ENCODE results near the gene PEX10.
A peak's percentile ranks its signal among the peaks of the same experiment; 100 is the strongest.
"Not testable (repeated sequence)": the region's sequence is repeated elsewhere in the genome, so short reads cannot be mapped to it uniquely, and the experiment has no call there.

Gene PEX10

DNA sequence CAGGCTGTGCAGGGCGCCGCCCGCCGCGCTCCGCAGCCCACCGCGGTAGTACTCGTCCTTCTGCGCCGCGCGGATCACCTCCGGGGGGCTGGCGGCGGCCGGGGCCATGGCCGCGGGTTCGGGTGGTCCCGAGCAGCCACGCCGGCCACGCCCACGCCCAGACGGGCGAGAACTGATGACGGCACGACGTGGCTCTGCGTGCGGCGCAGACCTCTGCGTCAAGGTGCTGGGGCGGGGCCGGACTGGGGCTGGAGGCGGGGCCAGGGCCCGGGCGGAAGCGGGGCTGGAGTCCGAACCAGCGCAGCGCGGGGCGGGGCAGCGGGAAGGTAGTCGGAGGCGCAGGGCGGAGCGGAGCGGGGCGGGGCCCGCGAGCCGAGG is at the start of gene PEX10:
PEX10 (minus strand) TSS at position 170 of the 378 bp plus-strand sequence; CDS start at position 108, 62 bp downstream.
- peak; percentile 99 to 100 for DNase-seq (ENCODE audit: low read depth in 1 of 2, low spot score in 1 of 2)

DNA sequence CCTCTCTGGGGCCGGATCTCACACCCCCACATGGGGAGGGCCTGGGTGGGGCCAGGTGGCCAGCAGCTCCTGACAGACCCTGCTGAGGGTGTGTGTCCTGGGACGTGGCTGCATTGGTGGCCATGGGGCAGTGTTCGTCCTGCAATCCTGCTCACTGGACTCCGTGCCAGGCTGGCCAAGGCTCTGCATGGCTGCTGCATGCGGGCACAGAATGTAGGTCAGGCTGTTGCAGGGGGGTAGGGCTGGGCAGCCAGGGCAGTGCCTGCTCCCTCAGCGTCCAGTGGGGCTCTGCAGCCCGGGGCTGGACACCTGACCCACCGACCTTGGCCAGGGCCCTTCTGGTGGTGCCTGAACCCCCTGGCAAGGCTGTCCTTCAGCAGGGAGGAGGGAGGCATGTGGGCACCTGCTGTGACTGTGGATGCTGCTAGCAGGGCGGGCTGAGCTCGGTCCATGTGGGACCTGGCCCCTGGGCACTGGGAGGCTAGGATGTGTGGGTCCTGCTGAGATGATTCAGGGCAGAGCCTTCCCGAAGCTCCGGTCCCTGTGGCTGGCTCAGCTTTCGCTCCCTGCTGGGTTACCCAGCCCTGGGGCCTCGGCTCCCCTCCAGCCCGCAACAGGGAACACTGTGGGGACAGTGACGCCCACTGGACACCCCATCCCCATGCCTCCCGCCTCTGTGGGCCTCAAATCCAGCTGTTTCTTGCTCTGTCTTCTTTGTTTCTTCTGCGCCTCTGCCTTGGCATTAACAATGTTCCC is 48.8 kb upstream of the PEX10 start:
- DNase-seq (ENCODE audit: low read depth in 1 of 2, low spot score in 1 of 2): no peak

DNA sequence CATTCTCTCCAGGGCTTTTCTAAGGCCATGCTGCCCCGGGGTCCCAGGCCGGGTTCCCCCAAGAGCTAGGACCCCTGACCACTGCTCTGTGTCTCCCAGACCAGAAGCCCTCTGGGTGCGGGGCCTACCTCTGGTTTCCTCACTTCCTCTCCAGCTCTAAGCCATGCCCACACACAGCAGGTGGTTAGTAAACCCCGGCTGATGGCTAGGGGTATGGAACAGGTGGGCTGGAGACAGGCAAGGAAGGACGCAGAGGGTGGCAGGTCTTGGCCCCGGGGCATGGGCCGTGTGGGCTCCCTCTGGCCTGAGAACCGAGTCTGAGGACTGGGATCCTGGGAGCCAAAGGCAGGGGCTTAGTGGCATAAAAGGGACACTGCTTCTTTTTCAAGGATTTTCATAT is 47.8 kb upstream of the PEX10 start:
- DNase-seq (ENCODE audit: low read depth in 1 of 2, low spot score in 1 of 2): no peak

DNA sequence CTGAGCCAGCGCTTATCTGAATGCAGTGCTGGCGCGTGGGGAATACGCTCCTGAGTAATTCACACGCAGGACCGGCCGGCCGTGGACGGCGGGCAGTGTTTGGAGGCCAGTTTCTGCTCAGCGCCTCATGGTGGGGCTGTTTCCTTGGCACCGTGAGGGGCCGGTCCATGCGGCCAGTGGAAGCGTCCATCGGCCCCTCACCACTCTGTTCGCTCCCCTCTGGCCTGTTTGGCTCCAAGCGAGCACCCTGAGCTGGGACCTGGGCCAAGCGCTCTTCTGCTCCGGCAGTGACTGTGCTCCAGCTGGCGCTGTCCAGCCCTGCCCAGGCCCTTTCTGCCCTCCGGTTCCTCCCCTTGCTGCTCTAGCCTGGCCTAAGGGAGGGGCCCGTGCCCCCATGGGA is 47.4 kb upstream of the PEX10 start:
- no peak for DNase-seq (ENCODE audit: low read depth in 1 of 2, low spot score in 1 of 2)

DNA sequence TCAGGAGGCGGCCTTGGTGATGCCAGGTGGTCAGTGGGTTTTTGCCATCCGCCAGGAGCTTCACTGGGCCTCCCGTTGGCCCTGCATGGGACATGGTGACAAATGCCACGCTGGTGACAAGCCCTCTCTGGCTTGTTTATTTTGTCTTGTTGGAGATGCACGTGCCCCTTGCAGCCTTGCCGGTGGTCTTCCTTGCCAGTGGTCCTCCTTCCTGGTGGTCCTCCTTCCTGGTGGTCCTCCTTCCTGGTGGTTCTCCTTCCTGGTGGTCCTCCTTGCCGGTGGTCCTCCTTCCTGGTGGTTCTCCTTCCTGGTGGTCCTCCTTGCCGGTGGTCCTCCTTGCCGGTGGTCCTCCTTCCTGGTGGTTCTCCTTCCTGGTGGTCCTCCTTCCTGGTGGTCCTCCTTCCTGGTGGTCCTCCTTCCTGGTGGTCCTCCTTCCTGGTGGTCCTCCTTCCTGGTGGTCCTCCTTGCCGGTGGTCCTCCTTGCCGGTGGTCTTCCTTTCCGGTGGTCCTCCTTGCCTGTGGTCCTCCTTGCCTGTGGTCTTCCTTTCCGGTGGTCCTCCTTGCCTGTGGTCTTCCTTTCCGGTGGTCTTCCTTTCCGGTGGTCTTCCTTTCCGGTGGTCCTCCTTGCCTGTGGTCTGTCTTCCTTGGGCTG is 46.9 kb upstream of the PEX10 start:
- not testable (repeated sequence) for DNase-seq (ENCODE audit: low read depth in 1 of 2, low spot score in 1 of 2)

DNA sequence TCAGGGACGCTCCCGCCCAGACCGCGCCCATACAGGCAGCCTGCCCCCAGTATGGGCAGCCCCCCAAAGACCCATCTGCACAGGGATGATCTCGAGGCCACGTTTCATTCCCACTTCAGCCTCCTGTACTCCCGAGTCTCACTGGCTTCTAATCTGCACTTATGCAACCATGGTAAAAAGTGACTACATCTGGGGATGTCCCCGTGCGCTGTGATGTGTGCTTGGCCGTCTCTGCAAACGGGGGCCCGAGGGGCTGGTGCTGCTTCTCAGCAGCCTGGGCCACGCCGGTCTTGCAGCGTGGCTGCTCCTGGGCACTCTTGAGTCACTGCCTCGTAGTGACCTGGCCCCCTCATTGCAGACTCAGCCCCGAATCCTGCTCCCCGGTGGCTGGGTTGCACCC is 46.3 kb upstream of the PEX10 start:
- no peak for DNase-seq (ENCODE audit: low read depth in 1 of 2, low spot score in 1 of 2)

DNA sequence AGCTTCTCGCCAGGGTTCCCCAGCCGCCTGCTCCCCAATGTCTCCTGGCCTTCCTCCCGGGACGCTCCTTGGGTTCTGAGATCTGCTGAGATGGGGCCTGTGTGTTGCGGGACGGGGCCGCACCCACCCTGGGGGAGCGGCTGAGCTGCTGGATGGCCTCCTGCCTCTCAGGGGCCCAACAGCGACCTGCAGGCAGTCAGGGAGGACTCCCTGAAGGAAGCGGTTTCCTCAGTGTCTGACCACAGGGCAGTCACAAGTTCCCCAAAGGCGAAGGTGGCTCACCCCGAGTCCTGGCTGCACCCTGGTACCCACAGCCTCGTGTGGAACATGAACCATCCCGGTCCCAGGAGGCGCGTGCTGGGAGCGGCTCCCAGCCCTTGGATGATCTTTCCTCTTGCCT is 45.1 kb upstream of the PEX10 start:
- DNase-seq (ENCODE audit: low read depth in 1 of 2, low spot score in 1 of 2): no peak

DNA sequence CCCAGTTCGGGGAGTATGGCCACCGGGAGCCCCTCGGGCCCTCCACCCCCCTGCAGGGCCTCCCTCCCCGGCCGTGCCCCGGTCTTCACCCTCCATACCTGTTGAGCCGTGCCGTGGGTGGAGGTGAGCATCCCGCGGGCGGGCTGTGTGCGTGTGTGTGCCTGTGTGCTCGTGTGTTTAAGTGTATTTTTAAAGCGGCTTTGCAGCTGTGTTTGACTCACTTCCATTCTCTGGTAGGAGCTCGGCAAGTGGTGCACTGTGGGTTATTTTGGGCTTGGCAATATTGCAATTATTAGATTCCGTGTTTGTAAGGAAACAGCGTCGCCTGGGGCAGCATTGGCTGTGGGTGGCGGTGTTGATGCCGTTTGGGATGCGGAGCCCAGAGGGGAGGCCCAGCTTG is 43.4 kb upstream of the PEX10 start:
- DNase-seq (ENCODE audit: low read depth in 1 of 2, low spot score in 1 of 2): no peak

DNA sequence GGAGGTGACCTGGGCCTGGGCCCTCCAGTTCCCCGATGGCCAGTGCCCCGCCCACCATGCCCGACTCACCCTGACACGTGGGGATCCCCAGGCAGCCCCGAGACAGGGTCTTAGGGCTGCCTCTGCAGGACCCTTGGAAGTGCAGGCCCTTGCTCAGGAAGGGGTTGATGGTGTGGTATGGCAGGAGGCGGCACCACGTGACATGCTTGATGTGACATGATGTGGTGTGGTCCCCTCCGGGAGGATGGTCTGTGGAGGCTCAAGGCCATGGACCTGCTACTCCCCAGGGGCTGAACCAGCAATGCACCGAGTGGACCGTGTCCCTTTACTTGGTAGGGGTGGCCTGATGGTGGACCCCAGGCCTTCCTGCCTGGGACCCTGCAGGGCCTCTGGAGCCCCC is 41.9 kb upstream of the PEX10 start:
- no peak for DNase-seq (ENCODE audit: low read depth in 1 of 2, low spot score in 1 of 2)

DNA sequence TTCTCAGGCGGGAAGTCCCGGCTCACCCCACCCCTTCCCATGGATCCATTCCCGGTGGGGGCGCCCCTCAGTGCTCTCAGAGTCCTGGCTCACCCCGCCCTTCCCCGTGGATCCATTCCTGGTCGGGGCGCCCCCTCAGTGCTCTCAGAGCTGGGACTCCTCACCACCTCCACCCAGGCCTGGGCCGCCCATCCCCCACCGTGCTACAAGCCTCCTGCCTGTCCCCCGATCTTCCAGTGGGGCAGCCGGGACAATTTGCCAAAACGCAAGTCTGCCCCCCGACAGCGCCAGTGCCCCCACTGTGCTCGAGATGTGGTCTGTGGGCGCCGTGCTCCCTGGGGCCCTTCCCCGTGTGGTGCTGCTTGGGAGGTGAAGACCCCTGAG is 40.6 kb upstream of the PEX10 start:
- DNase-seq (ENCODE audit: low read depth in 1 of 2, low spot score in 1 of 2): no peak

DNA sequence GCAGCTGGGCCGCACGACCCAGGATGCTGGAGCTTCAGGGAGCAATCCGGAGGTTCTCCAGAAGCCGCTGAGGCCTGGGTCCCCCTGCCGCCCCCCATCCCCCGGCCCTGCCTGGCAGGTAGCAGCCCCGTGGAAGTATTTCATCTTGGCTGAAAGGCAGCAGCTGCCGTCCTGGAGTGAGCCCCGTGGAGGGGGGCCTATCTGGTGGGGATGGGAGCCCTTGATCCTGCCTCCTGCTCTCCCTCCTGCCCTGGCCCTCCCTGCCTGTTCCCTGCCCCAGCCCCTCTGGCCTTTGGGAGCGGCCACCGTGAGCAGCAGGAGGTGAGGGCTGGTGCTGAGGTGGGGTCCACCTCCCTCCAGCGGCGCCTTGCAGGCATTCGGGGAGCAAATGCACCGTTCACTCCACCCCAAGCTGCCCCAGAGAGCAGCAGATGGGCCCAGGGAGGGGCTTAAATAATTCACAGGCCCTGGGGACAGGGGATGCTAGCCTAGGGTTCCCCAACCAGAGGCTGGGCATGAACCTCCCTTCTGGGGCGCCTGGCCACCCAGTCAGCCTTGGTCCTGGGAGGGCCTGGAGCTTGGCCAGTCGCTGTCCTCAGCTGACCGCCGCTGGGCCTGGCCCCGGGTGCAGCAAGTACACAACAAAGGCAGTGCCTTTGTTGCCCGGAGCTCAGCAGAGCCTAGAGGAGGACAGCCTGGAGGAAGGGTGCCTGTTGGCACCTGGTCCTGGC is 40.0 kb upstream of the PEX10 start:
- DNase-seq (ENCODE audit: low read depth in 1 of 2, low spot score in 1 of 2): no peak

DNA sequence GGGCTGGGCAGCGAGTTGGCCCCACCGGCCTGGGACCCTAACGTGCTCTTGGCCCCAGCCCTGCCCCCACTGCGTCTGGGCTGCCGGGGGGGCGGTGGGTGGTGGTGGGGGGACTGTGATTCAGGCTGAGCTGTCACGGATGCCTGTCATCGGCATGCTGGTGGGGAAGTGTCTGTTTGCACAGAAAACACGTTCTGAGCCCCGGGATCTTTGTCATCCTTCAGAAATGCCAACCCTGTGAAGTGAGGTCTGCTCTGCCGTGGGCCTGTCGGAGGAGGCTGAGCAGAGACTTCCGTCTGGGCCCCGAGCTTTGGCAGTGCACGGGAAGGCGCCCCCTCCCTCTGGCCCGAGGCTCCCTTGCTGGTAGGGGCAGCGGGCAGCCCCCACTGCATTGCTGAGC is 39.4 kb upstream of the PEX10 start:
- no peak for DNase-seq (ENCODE audit: low read depth in 1 of 2, low spot score in 1 of 2)

DNA sequence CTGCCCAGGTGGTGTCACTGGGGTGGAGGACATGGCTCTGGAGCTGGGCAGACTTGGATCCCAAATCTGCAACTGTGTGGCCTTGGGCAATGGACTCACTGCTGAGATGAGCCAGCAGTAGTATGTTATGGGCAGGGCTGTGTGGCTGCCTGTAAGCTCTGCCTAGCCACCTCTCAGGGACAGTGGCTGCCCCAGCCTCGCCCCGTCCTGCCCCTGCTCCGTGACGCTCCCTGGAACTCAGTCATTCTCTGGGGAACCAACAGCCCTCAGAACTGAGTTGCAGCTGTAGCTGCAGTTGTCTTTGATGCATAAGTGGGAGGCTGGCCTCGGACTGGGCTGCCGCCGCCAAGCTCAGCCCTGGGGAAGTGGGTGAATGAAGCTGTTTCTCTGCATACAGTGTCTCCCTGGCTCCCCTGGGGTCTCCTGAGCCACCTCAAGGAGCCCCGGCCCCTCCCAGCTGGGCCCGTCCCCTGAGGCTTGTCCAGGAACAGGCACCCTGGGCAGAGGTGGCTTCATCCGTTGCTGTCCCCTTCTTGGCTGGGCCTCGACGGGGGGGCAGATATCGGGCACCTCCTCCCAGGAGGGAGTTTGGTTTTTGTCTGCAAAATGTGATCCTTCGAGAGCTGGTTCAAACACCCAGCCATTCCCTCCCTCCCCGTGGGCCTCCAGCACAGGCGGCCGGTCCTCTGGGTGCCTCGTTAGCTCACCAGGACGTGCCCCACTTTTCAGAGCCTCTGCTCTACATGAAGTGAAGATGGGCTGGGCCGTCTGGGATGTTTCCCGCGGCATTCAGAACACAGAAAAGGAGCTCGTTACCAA is 37.5 kb upstream of the PEX10 start:
- no peak for DNase-seq (ENCODE audit: low read depth in 1 of 2, low spot score in 1 of 2)

DNA sequence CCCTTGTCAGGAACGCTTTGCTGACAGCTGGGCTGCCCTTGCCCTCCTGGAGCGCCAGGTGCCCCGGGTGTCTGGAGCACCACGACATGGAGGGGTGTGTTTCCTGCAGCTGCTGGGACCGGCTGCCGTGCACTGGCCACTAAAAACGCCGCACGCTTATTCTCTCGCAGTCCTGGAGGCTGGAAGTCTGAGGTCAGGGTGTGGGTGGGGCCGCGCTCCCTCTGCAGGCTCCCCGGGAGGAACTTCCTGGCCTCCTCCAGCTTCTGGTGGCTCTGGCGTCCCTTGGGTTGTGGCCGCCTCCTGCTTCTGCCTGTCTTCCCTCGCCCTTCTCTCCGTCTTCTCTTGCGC is 35.7 kb upstream of the PEX10 start:
- DNase-seq (ENCODE audit: low read depth in 1 of 2, low spot score in 1 of 2): no peak

DNA sequence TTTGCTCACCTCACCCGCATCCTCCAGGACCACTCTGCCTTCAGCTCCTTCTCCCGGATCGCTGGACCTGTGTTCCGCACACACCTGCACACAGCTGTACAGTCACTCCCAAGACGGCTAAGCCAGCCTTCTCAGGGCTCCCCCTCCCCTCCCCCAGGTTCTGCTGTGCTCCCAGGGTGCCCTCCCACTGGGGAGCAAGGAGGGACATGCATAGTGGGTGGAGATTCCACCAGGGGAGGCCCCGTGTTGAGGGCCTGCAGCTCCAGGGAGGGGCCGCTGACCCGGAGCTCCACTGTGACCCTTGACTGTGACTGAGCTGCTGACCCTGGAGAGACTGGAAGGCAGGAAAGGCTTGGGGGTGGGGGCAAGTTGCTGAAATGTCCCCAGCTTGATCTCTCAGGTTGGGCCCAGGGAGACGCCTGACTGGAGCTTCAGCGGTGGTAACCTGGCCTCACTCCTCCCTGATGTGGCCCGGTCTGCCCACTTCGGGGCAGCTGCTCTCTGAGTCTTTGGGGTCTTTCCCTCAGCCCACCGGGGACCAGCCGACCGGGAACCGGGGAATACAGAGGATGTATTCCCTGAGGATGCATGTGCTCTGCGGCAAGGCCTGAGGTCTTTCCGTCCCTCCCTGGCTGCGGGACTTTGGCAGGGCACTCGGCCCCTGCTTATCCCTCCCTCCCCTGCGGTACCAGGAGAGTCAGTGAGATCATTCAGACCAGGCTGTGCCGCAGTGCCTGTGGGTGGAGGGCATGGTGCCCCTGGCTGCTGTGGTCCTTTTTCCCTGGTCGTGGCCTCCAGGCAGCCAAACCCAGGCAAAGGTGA is 35.1 kb upstream of the PEX10 start:
- no peak for DNase-seq (ENCODE audit: low read depth in 1 of 2, low spot score in 1 of 2)

DNA sequence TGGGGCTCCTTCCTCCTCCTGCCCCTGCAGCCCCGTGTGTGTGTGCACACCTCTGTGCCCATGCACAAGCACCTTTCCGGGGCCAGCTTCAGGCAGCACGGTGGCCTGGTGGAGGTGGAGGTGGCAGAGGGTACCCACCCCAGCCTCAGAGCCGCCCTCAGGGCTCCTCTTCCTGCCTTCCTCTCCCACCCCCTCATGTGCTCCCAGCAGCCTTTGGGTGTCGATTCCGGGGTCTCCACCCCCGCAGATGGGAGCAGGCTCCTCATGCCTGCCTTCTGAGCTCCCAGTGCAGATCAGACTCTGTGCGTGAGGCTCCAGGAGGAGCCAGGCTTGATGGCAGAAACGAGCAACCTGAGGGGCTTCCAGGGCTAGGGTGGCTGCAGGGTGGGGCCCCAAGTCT is 34.5 kb upstream of the PEX10 start:
- DNase-seq (ENCODE audit: low read depth in 1 of 2, low spot score in 1 of 2): no peak

DNA sequence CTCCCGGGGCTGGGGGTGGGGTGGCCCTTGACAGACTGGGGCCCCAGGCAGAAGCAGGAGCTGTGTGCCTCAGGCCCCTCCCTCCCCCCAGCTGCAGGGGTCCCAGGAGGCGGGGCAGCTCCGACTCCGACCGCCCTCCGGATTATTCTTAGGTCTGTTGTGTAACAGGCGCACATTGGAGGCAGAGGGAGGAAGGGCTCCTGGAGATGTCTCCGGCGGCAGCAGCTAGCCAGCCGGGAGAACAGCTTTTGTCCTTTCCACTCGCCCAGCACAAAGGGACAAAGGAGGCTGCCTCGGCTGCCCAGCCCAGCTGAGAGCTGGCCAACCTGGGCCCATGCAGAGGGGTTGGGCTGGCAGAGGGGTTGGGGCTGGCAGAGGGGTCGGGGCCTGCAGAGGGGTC is 34.0 kb upstream of the PEX10 start:
- no peak for DNase-seq (ENCODE audit: low read depth in 1 of 2, low spot score in 1 of 2)

DNA sequence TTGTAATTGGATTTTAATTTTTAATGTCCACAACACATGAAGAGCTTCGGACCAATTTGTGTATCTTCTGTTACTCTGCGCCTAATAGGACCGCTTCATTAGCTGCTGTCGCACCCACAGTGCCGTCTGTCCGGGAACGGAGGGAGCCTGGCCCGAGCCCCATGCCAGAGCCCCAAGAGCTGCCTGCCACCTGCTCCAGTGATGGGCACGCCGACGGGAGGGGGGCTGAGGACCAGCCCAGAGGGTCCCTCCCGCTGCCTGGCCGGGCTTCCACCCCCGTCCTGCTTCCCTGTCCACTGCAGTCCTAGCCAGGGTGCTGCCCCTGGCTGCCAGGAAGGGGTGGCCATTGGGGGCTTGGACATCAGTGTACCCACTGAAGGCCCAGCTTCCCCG is 33.5 kb upstream of the PEX10 start:
- DNase-seq (ENCODE audit: low read depth in 1 of 2, low spot score in 1 of 2): no peak

DNA sequence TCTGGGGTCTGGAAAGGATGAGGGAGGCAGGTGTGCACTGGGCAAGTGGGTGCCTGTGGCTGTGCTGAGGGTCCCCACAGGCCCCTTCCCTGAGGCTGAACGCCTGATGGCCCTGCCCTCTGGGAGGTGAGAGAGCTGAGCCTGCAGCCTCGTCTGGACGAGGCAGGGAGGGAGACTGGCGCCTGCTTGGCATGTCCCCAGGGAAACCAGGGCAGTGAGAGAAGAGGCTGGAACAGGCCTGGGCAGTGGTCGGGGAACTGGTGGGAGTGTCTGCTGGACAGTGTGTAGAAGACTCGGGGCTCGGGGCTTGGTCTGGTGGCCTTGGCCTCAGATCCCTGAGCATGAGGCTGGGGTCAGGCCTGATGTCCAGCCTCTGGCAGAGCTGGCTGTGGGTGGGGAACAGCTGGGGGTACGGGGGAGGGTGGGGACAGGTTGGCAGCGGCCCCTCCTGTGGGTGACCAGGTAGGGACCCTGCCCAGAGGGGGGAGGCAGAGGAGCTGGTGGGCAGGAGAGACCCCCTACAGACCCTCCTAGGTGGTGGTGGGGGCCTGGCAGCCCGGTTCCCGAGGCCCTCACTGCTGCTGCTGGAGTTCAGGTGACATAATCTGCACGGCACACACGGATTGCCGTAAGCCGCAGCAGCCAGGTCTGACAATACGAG is 32.9 kb upstream of the PEX10 start:
- DNase-seq (ENCODE audit: low read depth in 1 of 2, low spot score in 1 of 2): no peak

DNA sequence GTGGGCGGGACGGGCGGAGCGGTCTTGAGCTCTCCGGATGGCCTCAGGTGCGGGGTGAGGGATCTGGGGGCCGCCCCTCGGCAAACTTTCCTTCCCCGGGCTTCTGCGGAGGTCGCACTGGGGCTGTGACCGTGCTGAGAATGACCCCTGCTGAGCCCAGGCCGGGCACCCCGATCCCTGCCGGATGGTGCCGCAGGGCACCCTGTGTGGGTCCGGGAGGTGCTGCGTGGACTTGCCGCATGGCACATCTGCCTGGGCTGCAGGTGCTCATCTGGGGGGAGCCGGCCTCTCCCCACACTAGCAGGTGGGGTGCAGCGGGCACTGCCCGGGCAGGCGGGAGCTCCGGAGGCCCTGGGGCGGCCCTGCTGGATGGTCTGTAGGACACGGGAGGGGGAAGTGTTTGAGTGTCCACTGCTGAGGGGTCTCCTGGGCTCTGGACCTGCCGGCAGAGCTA is 31.8 kb upstream of the PEX10 start:
- DNase-seq (ENCODE audit: low read depth in 1 of 2, low spot score in 1 of 2): no peak
